ENCODE results near the gene CAMTA1.

DNA sequence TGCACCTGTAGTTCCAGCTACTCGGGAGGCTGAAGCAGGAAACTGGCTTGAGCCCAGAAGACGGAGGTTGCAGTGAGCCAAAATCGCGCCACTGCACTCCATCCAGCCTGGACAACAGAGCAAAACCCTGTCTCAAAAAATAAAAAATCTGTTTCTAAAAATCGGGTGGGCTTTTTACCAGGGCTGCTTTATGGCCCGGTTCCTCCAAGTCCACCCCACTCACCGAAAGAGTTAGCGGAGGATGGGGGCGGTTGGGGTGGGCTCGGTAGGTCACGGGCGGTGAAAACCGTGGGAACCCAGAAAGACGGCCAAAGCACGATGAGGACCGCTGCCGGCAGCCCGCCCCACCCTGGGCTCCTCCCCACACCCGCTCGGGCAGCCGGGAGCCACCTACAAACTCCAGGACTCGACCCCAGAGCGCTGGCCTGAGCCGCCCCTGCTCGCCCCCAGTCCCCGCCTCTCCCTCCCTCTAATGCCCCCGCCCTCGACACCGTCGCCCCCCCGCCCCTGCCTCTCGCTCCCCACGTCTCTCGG lies 998.0 kb downstream of the CAMTA1 start:
- no peak for TF ChIP-seq CTCF (IDR thresholded peaks at IDR 0.05; ENCODE audit: poor library complexity)
- TF ChIP-seq EZH2 (IDR thresholded peaks at IDR 0.05; ENCODE audit: borderline replicate concordance) = no peak

Data from hepatocyte (in vitro differentiated cells).